Trophoblast cell (in vitro differentiated cells and primary cell): ENCODE measurements around the gene C22orf39.

Source experiments
- DNase-seq, 2 donors: peaks; one replicate each; pipeline ENCODE4 v3.0.0-alpha.2; 2016
- H2AFZ ChIP-seq: 2 replicates; pipeline ENCODE4 v1.6.1; 2013; ENCODE audit warnings: low read length, moderate library complexity, mild to moderate bottlenecking; ENCODE audit not compliant: insufficient read depth, poor library complexity
- H2AK5ac ChIP-seq: 2 replicates; pipeline ENCODE4 v1.6.1; 2013; ENCODE audit warnings: mild to moderate bottlenecking, low read length
- H2BK120ac ChIP-seq: 2 replicates; pipeline ENCODE4 v1.6.1; 2013; ENCODE audit warnings: low read length, mild to moderate bottlenecking, moderate library complexity; ENCODE audit not compliant: insufficient read depth, poor library complexity
- H2BK12ac ChIP-seq: 2 replicates; pipeline ENCODE4 v1.6.1; 2013; ENCODE audit warnings: mild to moderate bottlenecking, low read length, moderate library complexity
- H2BK5ac ChIP-seq: 2 replicates; pipeline ENCODE4 v1.6.1; 2013; ENCODE audit warnings: low read length, low read depth, moderate library complexity, mild to moderate bottlenecking; ENCODE audit not compliant: poor library complexity
- H3K14ac ChIP-seq: 2 replicates; pipeline ENCODE4 v1.6.1; 2013; ENCODE audit warnings: mild to moderate bottlenecking, low read length
- H3K18ac ChIP-seq: 2 replicates; pipeline ENCODE4 v1.6.1; 2013; ENCODE audit warnings: mild to moderate bottlenecking, low read length
- H3K23ac ChIP-seq: 2 replicates; pipeline ENCODE4 v1.6.1; 2013; ENCODE audit warnings: low read length
- H3K27ac ChIP-seq: 2 replicates; pipeline ENCODE4 v1.5.1; 2013; ENCODE audit warnings: low read depth, mild to moderate bottlenecking, inconsistent platforms, low read length, moderate library complexity
- H3K27me3 ChIP-seq: 2 replicates; pipeline ENCODE4 v1.6.1; 2013; ENCODE audit warnings: inconsistent platforms, mild to moderate bottlenecking, low read length, moderate library complexity; ENCODE audit not compliant: insufficient read depth
- H3K36me3 ChIP-seq, 2 experiments: 1 replicate in 1 of 2; 2 replicates in 1 of 2; pipeline ENCODE4 v1.6.1; 2013; ENCODE audit warnings: low read length in 2 of 2, mild to moderate bottlenecking in 2 of 2, moderate library complexity in 1 of 2; ENCODE audit not compliant: insufficient read depth in 2 of 2, control insufficient read depth in 1 of 2
- H3K4ac ChIP-seq: 2 replicates; pipeline ENCODE4 v1.6.1; 2013; ENCODE audit warnings: low read depth, mild to moderate bottlenecking, low read length, moderate library complexity
- H3K4me1 ChIP-seq, 2 experiments: 1 replicate in 1 of 2; 2 replicates in 1 of 2; pipeline ENCODE4 v1.6.1; 2013; ENCODE audit warnings: low read length in 2 of 2, mild to moderate bottlenecking in 2 of 2, moderate library complexity in 1 of 2; ENCODE audit not compliant: insufficient read depth in 2 of 2, control insufficient read depth in 1 of 2
- H3K4me2 ChIP-seq: 2 replicates; pipeline ENCODE4 v1.6.1; 2013; ENCODE audit warnings: inconsistent platforms, mild to moderate bottlenecking, low read length, moderate library complexity
- H3K4me3 ChIP-seq: 2 replicates; pipeline ENCODE4 v1.5.1; 2013; ENCODE audit warnings: mild to moderate bottlenecking, low read depth, low read length, inconsistent platforms
- H3K79me1 ChIP-seq: one replicate; pipeline ENCODE4 v1.6.1; 2013; ENCODE audit warnings: low read length
- H3K79me2 ChIP-seq: 2 replicates; pipeline ENCODE4 v1.6.1; 2013; ENCODE audit warnings: low read length, mild to moderate bottlenecking; ENCODE audit not compliant: control insufficient read depth, insufficient read depth, poor library complexity
- H3K9ac ChIP-seq: 2 replicates; pipeline ENCODE4 v1.6.1; 2013; ENCODE audit warnings: mild to moderate bottlenecking, low read length
- H3K9me3 ChIP-seq: 2 replicates; pipeline ENCODE4 v1.6.1; 2013; ENCODE audit warnings: low read depth, mild to moderate bottlenecking, control low read depth, inconsistent platforms, low read length; ENCODE audit not compliant: insufficient read depth
- H4K12ac ChIP-seq: 2 replicates; pipeline ENCODE4 v1.6.1; 2013; ENCODE audit warnings: low read depth, mild to moderate bottlenecking, low read length, moderate library complexity
- H4K8ac ChIP-seq: 2 replicates; pipeline ENCODE4 v1.6.1; 2013; ENCODE audit warnings: low read depth, mild to moderate bottlenecking, low read length, moderate library complexity
- H4K91ac ChIP-seq: one replicate; pipeline ENCODE4 v1.6.1; 2013; ENCODE audit warnings: low read depth, mild to moderate bottlenecking, low read length, moderate library complexity
- WGBS: extraction: QIAGEN DNeasy Blood & Tissue Kit; methylation state at CpG from one replicate; pipeline ENCODE4 v1.1.7; 2013; ENCODE audit warnings: missing lambda C conversion rate; ENCODE audit not compliant: insufficient read length, insufficient coverage; ENCODE audit errors: extremely low coverage; 5-methylcytosine and 5-hydroxymethylcytosine counted together

C22orf39 gene

GRCh38 chr22:19419464-19420178, 27.9 kb downstream of the C22orf39 start:
- Histone ChIP-seq H3K9ac (no peak overlapping the region), H3K79me1 (no peaks in the 10 kb centered on the region), H3K27me3 (no peaks in the 10 kb centered on the region), H3K18ac (no peak overlapping the region), H3K14ac (no peak overlapping the region), H4K8ac (no peak overlapping the region), H3K4ac (no peak overlapping the region), H3K9me3 (no peaks in the 10 kb centered on the region), H2AK5ac (no peak overlapping the region), H2BK5ac (no peak overlapping the region), H3K23ac (no peak overlapping the region), H3K36me3 (peaks cover 0 to 2% of the 10 kb centered on the region in 2 experiments), H2BK12ac (no peak overlapping the region), H2AFZ (no peak overlapping the region), H3K4me1 (peaks cover 9 to 12% of the 10 kb centered on the region in 2 experiments), H3K4me3 (no peak overlapping the region), H4K91ac (no peak overlapping the region), H2BK120ac (no peak overlapping the region), H3K79me2 (peaks cover 2% of the 10 kb centered on the region), H3K27ac (no peak overlapping the region), H4K12ac (no peak overlapping the region), H3K4me2 (no peak overlapping the region)
- no CpG with 5 or more reads among the region's 5 CpGs for WGBS
- DNase-seq, result no peak

GRCh38 chr22:19419086-19419463, 28.4 kb downstream of the C22orf39 start:
- no peaks in the 10 kb centered on the region for H3K36me3 ChIP-seq
- no peak overlapping the region for H2BK12ac ChIP-seq
- no peaks in the 10 kb centered on the region for H3K79me2 ChIP-seq
- H3K18ac ChIP-seq, result no peak overlapping the region
- H3K79me1 ChIP-seq, result no peaks in the 10 kb centered on the region
- H3K4me2 ChIP-seq, result no peak overlapping the region
- no peak overlapping the region for H4K8ac ChIP-seq
- no peak overlapping the region for H2AK5ac ChIP-seq
- no peak overlapping the region for H3K23ac ChIP-seq
- no peaks in the 10 kb centered on the region for H3K27me3 ChIP-seq
- no peak overlapping the region for H2BK5ac ChIP-seq
- no peak overlapping the region for H3K14ac ChIP-seq
- no peak overlapping the region for H3K9ac ChIP-seq
- H3K9me3 ChIP-seq, result no peaks in the 10 kb centered on the region
- no peak overlapping the region for H3K4me3 ChIP-seq
- no peak overlapping the region for H4K12ac ChIP-seq
- H3K4ac ChIP-seq, result peak overlapping the region; percentile 1
- no CpG with 5 or more reads among the region's 5 CpGs for WGBS
- H3K27ac ChIP-seq, result no peak overlapping the region
- H2AFZ ChIP-seq, result no peak overlapping the region
- DNase-seq, result no peak
- H4K91ac ChIP-seq, result no peak overlapping the region
- H3K4me1 ChIP-seq, result peaks cover 10 to 12% of the 10 kb centered on the region in 2 experiments
- H2BK120ac ChIP-seq, result no peak overlapping the region

GRCh38 chr22:19412923-19413322, 34.6 kb downstream of the C22orf39 start:
- H3K23ac ChIP-seq, result no peak overlapping the region
- H3K14ac ChIP-seq, result no peak overlapping the region
- no peaks in the 10 kb centered on the region for H3K79me2 ChIP-seq
- H3K9ac ChIP-seq, result no peak overlapping the region
- no peak overlapping the region for H2BK12ac ChIP-seq
- H3K4me1 ChIP-seq, result peaks cover 3 to 7% of the 10 kb centered on the region in 2 experiments
- H3K27me3 ChIP-seq, result no peaks in the 10 kb centered on the region
- no peak overlapping the region for H3K4me2 ChIP-seq
- no peaks in the 10 kb centered on the region for H3K79me1 ChIP-seq
- H2BK5ac ChIP-seq, result no peak overlapping the region
- H2AK5ac ChIP-seq, result no peak overlapping the region
- no peak overlapping the region for H3K4me3 ChIP-seq
- no peak overlapping the region for H2AFZ ChIP-seq
- H4K12ac ChIP-seq, result no peak overlapping the region
- no peak overlapping the region for H3K18ac ChIP-seq
- H3K9me3 ChIP-seq, result no peaks in the 10 kb centered on the region
- no peak overlapping the region for H3K27ac ChIP-seq
- peaks cover 4 to 16% of the 10 kb centered on the region in 2 experiments for H3K36me3 ChIP-seq
- WGBS, result no CpG with 5 or more reads among the region's 4 CpGs
- no peak overlapping the region for H4K8ac ChIP-seq
- no peak overlapping the region for H2BK120ac ChIP-seq
- H3K4ac ChIP-seq, result no peak overlapping the region
- no peak overlapping the region for H4K91ac ChIP-seq
- no peak for DNase-seq

GRCh38 chr22:19412478-19412877, 35.0 kb downstream of the C22orf39 start:
- Histone ChIP-seq H4K91ac (no peak overlapping the region), H3K27ac (no peak overlapping the region), H3K4me1 (peaks cover 3 to 10% of the 10 kb centered on the region in 2 experiments), H2BK120ac (no peak overlapping the region), H2AFZ (no peak overlapping the region), H3K36me3 (peaks cover 8 to 20% of the 10 kb centered on the region in 2 experiments), H3K79me1 (no peaks in the 10 kb centered on the region), H3K18ac (peak overlapping the region; percentile 7), H4K12ac (no peak overlapping the region), H2BK5ac (no peak overlapping the region), H2BK12ac (no peak overlapping the region), H3K9me3 (no peaks in the 10 kb centered on the region), H3K4me2 (no peak overlapping the region), H3K4ac (no peak overlapping the region), H3K27me3 (no peaks in the 10 kb centered on the region), H3K4me3 (no peak overlapping the region), H3K23ac (no peak overlapping the region), H3K79me2 (no peaks in the 10 kb centered on the region), H3K9ac (no peak overlapping the region), H2AK5ac (no peak overlapping the region), H3K14ac (no peak overlapping the region), H4K8ac (no peak overlapping the region)
- no peak for DNase-seq
- WGBS, result no CpG with 5 or more reads among the region's 4 CpGs
